HG03520 (cell line): ENCODE results near the gene EIF5A.
"Not testable (repeated sequence)": the region's sequence is repeated elsewhere in the genome, so short reads cannot be mapped to it uniquely, and the experiment has no call there.

ENCODE experiments used
- ATAC-seq: cut with Tn5 transposase; IDR thresholded peaks from one replicate; pipeline ENCODE4 v1.9.1; 2021; ENCODE audit warnings: mild to moderate bottlenecking, moderate library complexity; ENCODE audit not compliant: unreplicated experiment

EIF5A gene

GRCh38 chr17:7329374-7329996 is 22.1 kb downstream of the EIF5A start:
- ATAC-seq, result peak; percentile 52

- peak; percentile 37 for ATAC-seq
These were observed 22.7 kb downstream of the EIF5A start for GRCh38 chr17:7329997-7330637.

- no peak for ATAC-seq
These were observed 23.2 kb downstream of the EIF5A start for GRCh38 chr17:7330638-7331015.

- no peak for ATAC-seq
These were observed 24.7 kb downstream of the EIF5A start for GRCh38 chr17:7332111-7332510.

- ATAC-seq, result not testable (repeated sequence)
These were observed 25.2 kb downstream of the EIF5A start for GRCh38 chr17:7332600-7333069.

- ATAC-seq, result no peak
These were observed 27.6 kb downstream of the EIF5A start for GRCh38 chr17:7334938-7335538.

- not testable (repeated sequence) for ATAC-seq
These were observed 28.3 kb downstream of the EIF5A start for GRCh38 chr17:7335765-7336164.

GRCh38 chr17:7336240-7337175 is 29.1 kb downstream of the EIF5A start, which contains the start of gene ACAP1:
ACAP1 (plus strand) TSS chr17:7336529; CDS start chr17:7336735, 206 bp downstream.
- peak; percentile 58 for ATAC-seq

GRCh38 chr17:7337600-7337999 is 30.2 kb downstream of the EIF5A start:
- not testable (repeated sequence) for ATAC-seq

GRCh38 chr17:7340179-7340578 is 32.8 kb downstream of the EIF5A start:
- ATAC-seq, result no peak

- no peak for ATAC-seq
These were observed 34.4 kb downstream of the EIF5A start for GRCh38 chr17:7341842-7342241.

GRCh38 chr17:7343250-7343649 is 35.8 kb downstream of the EIF5A start:
- ATAC-seq, result no peak

- ATAC-seq, result no peak
These were observed 39.6 kb downstream of the EIF5A start for GRCh38 chr17:7346761-7347614.

GRCh38 chr17:7347630-7348477 is 40.4 kb downstream of the EIF5A start:
- ATAC-seq, result no peak

GRCh38 chr17:7348478-7349242 is 41.2 kb downstream of the EIF5A start:
- no peak for ATAC-seq

- peak; percentile 49 for ATAC-seq
These were observed 44.5 kb downstream of the EIF5A start, which contains the start of gene KCTD11 for GRCh38 chr17:7351665-7352502. KCTD11 (plus strand) TSS chr17:7352162.

GRCh38 chr17:7352503-7352889 is 45.1 kb downstream of the EIF5A start:
- no peak for ATAC-seq
